Central memory CD8-positive, alpha-beta T cell (primary cell): Measurements from ENCODE around the gene OXLD1.

Experiments
- ATAC-seq: fragments of 150-1000 bp; cut with Tn5 transposase; replicated peaks from 2 replicates; pipeline ENCODE4 v1.10.0; 2022; ENCODE audit warnings: mild to moderate bottlenecking, moderate FRiP score, moderate number of reproducible peaks; ENCODE audit not compliant: poor library complexity, severe bottlenecking; ENCODE audit errors: extremely low read depth
- DNase-seq, 2 donors: peaks; one replicate each; pipeline ENCODE4 v3.0.0; 2021; ENCODE audit warnings: low spot score in 2 of 2
- H3K27ac Mint-ChIP-seq: one replicate; pipeline ENCODE4 v1.8.0; 2022; ENCODE audit warnings: low read depth, mild to moderate bottlenecking, moderate library complexity, mixed read lengths
- H3K27me3 Mint-ChIP-seq: one replicate; pipeline ENCODE4 v1.8.0; 2022; ENCODE audit warnings: mixed read lengths
- H3K36me3 Mint-ChIP-seq: one replicate; pipeline ENCODE4 v1.8.0; 2022; ENCODE audit warnings: mild to moderate bottlenecking, moderate library complexity, mixed read lengths; ENCODE audit not compliant: insufficient read depth
- H3K4me1 Mint-ChIP-seq: one replicate; pipeline ENCODE4 v1.8.0; 2022; ENCODE audit warnings: mixed read lengths
- H3K4me3 Mint-ChIP-seq: one replicate; pipeline ENCODE4 v1.8.0; 2022; ENCODE audit warnings: mild to moderate bottlenecking, moderate library complexity, mixed read lengths
- H3K9me3 Mint-ChIP-seq: one replicate; pipeline ENCODE4 v1.8.0; 2022; ENCODE audit warnings: mixed read lengths

Gene OXLD1

DNA sequence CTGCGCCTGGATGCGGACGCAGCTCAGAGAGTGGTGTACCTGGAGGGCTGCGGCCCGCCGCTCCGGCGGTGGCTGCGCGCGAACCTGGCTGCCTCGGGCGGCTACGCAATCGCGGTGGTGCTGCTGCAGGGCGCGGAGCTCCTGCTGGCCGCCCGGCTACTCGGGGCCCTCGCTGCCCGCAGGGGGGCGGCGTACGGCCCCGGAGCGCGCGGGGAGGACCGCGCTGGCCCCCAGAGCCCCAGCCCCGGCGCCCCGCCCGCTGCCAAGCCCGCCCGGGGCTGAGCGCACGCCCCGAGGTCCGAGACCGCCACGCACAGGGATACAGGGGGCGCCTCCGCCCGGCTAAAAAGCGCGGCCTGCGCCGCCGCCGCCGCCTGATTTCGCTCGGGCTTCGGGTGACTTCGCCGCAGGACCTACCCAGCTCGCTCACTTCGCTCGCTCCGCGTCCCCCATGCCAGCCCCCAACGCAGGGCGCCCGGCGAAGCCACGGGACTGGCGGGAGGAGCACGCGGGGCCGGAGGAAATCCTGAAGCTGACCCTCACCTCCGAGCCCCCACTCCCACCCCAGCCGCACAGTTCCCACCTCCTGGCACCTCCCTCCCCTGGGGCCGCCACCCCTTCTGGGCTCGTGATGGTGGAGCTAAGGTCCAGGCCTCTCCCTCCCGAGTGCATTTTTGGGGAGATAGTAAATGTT, 18.2 kb downstream of the OXLD1 start:
- peaks cover 7% of the 10 kb centered on the region for H3K36me3 Mint-ChIP-seq
- H3K9me3 Mint-ChIP-seq = no peaks in the 10 kb centered on the region
- peaks cover 19% of the 10 kb centered on the region for H3K27me3 Mint-ChIP-seq
- H3K4me1 Mint-ChIP-seq = no peaks in the 10 kb centered on the region
- ATAC-seq (no peak), DNase-seq (no peak)
- no peak overlapping the region for H3K27ac Mint-ChIP-seq
- no peak overlapping the region for H3K4me3 Mint-ChIP-seq

GRCh38 chr17:81647640-81648012, 18.8 kb downstream of the OXLD1 start:
- Mint-ChIP-seq H3K27me3 (peaks cover 17% of the 10 kb centered on the region), H3K27ac (no peak overlapping the region), H3K4me3 (no peak overlapping the region), H3K36me3 (peaks cover 6% of the 10 kb centered on the region), H3K4me1 (no peaks in the 10 kb centered on the region), H3K9me3 (no peaks in the 10 kb centered on the region)
- ATAC-seq (no peak), DNase-seq (no peak)

GRCh38 chr17:81646869-81647600, 19.4 kb downstream of the OXLD1 start:
- Mint-ChIP-seq H3K36me3 (peaks cover 6% of the 10 kb centered on the region), H3K27me3 (peaks cover 16% of the 10 kb centered on the region), H3K27ac (no peak overlapping the region), H3K9me3 (no peaks in the 10 kb centered on the region), H3K4me3 (no peak overlapping the region), H3K4me1 (no peaks in the 10 kb centered on the region)
- DNase-seq (no peak), ATAC-seq (no peak)

GRCh38 chr17:81644976-81645952, 21.1 kb downstream of the OXLD1 start:
- no peaks in the 10 kb centered on the region for H3K4me1 Mint-ChIP-seq
- DNase-seq (no peak), ATAC-seq (no peak)
- no peak overlapping the region for H3K27ac Mint-ChIP-seq
- peaks cover 3% of the 10 kb centered on the region for H3K36me3 Mint-ChIP-seq
- H3K27me3 Mint-ChIP-seq = peaks cover 8% of the 10 kb centered on the region
- no peak overlapping the region for H3K4me3 Mint-ChIP-seq
- H3K9me3 Mint-ChIP-seq = no peaks in the 10 kb centered on the region

GRCh38 chr17:81644496-81644895, 21.9 kb downstream of the OXLD1 start:
- Mint-ChIP-seq H3K27ac (no peak overlapping the region), H3K27me3 (peaks cover 8% of the 10 kb centered on the region), H3K9me3 (no peaks in the 10 kb centered on the region), H3K36me3 (peaks cover 3% of the 10 kb centered on the region), H3K4me1 (no peaks in the 10 kb centered on the region), H3K4me3 (no peak overlapping the region)
- ATAC-seq (no peak), DNase-seq (no peak)

DNA sequence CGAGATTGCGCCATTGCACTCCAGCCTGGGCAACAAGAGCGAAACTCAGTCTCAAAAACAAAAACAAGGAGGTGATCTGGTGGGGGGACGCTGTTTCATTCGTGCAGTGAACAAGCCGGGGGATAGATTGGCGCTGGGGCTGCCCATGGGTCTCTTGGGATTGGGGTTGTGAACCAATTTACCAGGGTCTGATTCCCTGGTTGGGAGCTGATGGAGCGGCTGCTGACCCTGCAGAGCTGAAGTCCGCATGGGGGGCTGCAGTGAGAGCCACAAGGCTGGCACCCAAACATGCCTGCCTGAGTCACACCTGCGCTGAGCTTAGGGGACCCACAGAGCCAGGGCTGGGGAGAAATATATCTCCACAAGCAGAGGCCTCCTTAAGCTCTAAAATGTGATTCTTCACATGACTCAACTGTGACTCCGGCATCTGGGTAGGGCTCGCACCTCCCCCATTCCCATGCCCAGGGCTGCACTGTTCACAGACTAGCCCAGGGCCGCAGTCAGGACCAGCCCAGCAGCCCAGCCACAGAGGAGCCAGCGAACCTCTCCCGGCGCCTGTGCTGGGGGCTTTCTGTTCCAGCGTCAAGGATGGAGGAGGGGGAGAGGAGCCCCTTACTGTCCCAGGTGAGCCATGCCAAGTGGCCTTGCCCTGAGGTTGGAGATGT, 24.4 kb downstream of the OXLD1 start:
- DNase-seq = no peak
- H3K27me3 Mint-ChIP-seq = no peaks in the 10 kb centered on the region
- no peak for ATAC-seq
- H3K4me3 Mint-ChIP-seq = no peak overlapping the region
- no peaks in the 10 kb centered on the region for H3K9me3 Mint-ChIP-seq
- peaks cover 4% of the 10 kb centered on the region for H3K36me3 Mint-ChIP-seq
- H3K4me1 Mint-ChIP-seq = no peaks in the 10 kb centered on the region
- no peak overlapping the region for H3K27ac Mint-ChIP-seq

GRCh38 chr17:81640011-81640410, 26.4 kb downstream of the OXLD1 start:
- DNase-seq (no peak), ATAC-seq (no peak)
- H3K4me1 Mint-ChIP-seq = peaks cover 12% of the 10 kb centered on the region
- H3K4me3 Mint-ChIP-seq = no peak overlapping the region
- H3K27me3 Mint-ChIP-seq = no peaks in the 10 kb centered on the region
- no peaks in the 10 kb centered on the region for H3K9me3 Mint-ChIP-seq
- no peak overlapping the region for H3K27ac Mint-ChIP-seq
- peaks cover 7% of the 10 kb centered on the region for H3K36me3 Mint-ChIP-seq

GRCh38 chr17:81638683-81639082, 27.7 kb downstream of the OXLD1 start:
- Mint-ChIP-seq H3K36me3 (peaks cover 7% of the 10 kb centered on the region), H3K4me1 (peaks cover 12% of the 10 kb centered on the region), H3K27me3 (no peaks in the 10 kb centered on the region), H3K27ac (no peak overlapping the region), H3K9me3 (no peaks in the 10 kb centered on the region), H3K4me3 (no peak overlapping the region)
- no peak for DNase-seq
- no peak for ATAC-seq

GRCh38 chr17:81636505-81637288, 29.7 kb downstream of the OXLD1 start, which contains the start of the genes NPLOC4 and TSPAN10:
TSS of gene NPLOC4 (minus strand) at chr17:81637112. CDS start at chr17:81636930, 182 bp downstream.
TSS of gene TSPAN10 (plus strand) at chr17:81637196. CDS start at chr17:81642413, 5,217 bp downstream.
- H3K4me3 Mint-ChIP-seq = peak within 1 kb of the TSS; percentile 93

GRCh38 chr17:81635973-81636504, 30.4 kb downstream of the OXLD1 start:
- Mint-ChIP-seq H3K36me3 (peaks cover 8% of the 10 kb centered on the region), H3K4me3 (peak overlapping the region; percentile 93), H3K27ac (peak overlapping the region; percentile 96), H3K9me3 (no peaks in the 10 kb centered on the region), H3K4me1 (peaks cover 17% of the 10 kb centered on the region), H3K27me3 (no peaks in the 10 kb centered on the region)
- DNase-seq = no peak
- no peak for ATAC-seq

More at GRCh38 chr17:81636505-81637288, 29.7 kb downstream of the OXLD1 start, which contains the start of the genes NPLOC4 and TSPAN10:
- H3K36me3 Mint-ChIP-seq = peaks cover 8% of the 10 kb centered on the region
- H3K27ac Mint-ChIP-seq = peak within 1 kb of the TSS; percentile 96
- H3K9me3 Mint-ChIP-seq = no peaks in the 10 kb centered on the region
- no peaks in the 10 kb centered on the region for H3K27me3 Mint-ChIP-seq
- peak; percentile 63 to 69 for DNase-seq
- H3K4me1 Mint-ChIP-seq = peaks cover 17% of the 10 kb centered on the region
- ATAC-seq = peak; percentile 86

DNA sequence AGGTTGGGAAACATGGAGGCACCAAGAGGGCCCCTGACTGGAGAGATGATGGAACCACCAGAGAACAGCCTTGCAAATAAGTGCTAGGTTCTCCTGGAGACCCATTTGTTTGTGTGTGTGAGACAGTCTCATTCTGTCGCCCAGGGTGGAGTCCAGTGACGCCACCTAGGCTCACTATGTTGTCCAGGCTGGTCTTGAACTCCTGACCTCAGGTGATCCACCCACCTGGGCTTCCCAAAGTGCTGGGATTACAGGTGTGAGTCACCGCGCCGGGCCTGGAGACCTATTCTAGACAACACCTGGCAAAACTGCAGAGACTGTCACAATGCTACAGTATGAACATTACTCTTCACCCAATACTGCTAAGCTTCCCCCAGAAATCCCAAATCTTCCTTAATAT, 31.0 kb downstream of the OXLD1 start:
- no peak overlapping the region for H3K27ac Mint-ChIP-seq
- DNase-seq = no peak
- peaks cover 17% of the 10 kb centered on the region for H3K4me1 Mint-ChIP-seq
- peak overlapping the region; percentile 93 for H3K4me3 Mint-ChIP-seq
- H3K36me3 Mint-ChIP-seq = peaks cover 12% of the 10 kb centered on the region
- no peak for ATAC-seq
- H3K9me3 Mint-ChIP-seq = no peaks in the 10 kb centered on the region
- no peaks in the 10 kb centered on the region for H3K27me3 Mint-ChIP-seq
